Activated CD8-positive, alpha-beta memory T cell treated with anti-CD3 and anti-CD28 coated beads for 24 hours (primary cell): ENCODE measurements around the gene MEAF6.
"Not testable (repeated sequence)": the region's sequence is repeated elsewhere in the genome, so short reads cannot be mapped to it uniquely, and the experiment has no call there.

ENCODE experiments used
- DNase-seq: peaks from one replicate; pipeline ENCODE4 v3.0.0-alpha.2; 2020

Gene MEAF6

GRCh38 chr1:37514350-37515184 is at the start of gene MEAF6:
MEAF6 (minus strand) TSS chr1:37514766; CDS start chr1:37514746, 20 bp downstream.
- DNase-seq: peak; percentile 93

GRCh38 chr1:37562984-37563383 is 48.4 kb upstream of the MEAF6 start:
- DNase-seq: no peak

GRCh38 chr1:37561133-37562132 is 46.9 kb upstream of the MEAF6 start:
- peak; percentile 68 for DNase-seq

- DNase-seq: no peak
These were observed 46.0 kb upstream of the MEAF6 start for GRCh38 chr1:37560401-37561132.

- not testable (repeated sequence) for DNase-seq
These were observed 45.4 kb upstream of the MEAF6 start for GRCh38 chr1:37559957-37560379.

- no peak for DNase-seq
These were observed 44.5 kb upstream of the MEAF6 start for GRCh38 chr1:37559080-37559479.

GRCh38 chr1:37558411-37558810 is 43.8 kb upstream of the MEAF6 start:
- DNase-seq: no peak

GRCh38 chr1:37557402-37557801 is 42.8 kb upstream of the MEAF6 start:
- no peak for DNase-seq

- no peak for DNase-seq
These were observed 42.2 kb upstream of the MEAF6 start, which contains the start of gene DNALI1 for GRCh38 chr1:37556712-37557196. DNALI1 (plus strand) TSS chr1:37556940; CDS start chr1:37556995, 55 bp downstream.

GRCh38 chr1:37553927-37554808 is 39.6 kb upstream of the MEAF6 start, which contains the start of gene SNIP1:
SNIP1 (minus strand) TSS chr1:37554293; CDS start chr1:37554229, 64 bp downstream.
- peak; percentile 93 for DNase-seq

- no peak for DNase-seq
These were observed 39.0 kb upstream of the MEAF6 start for GRCh38 chr1:37553598-37553926.

GRCh38 chr1:37549341-37549740 is 34.8 kb upstream of the MEAF6 start:
- no peak for DNase-seq

- no peak for DNase-seq
These were observed 30.5 kb upstream of the MEAF6 start for GRCh38 chr1:37545019-37545418.

GRCh38 chr1:37544530-37544929 is 30.0 kb upstream of the MEAF6 start:
- no peak for DNase-seq

GRCh38 chr1:37540036-37540785 is 25.6 kb upstream of the MEAF6 start:
- DNase-seq: no peak

GRCh38 chr1:37539154-37539553 is 24.6 kb upstream of the MEAF6 start:
- not testable (repeated sequence) for DNase-seq

GRCh38 chr1:37537378-37537777 is 22.8 kb upstream of the MEAF6 start:
- no peak for DNase-seq

GRCh38 chr1:37533317-37534093 is 18.9 kb upstream of the MEAF6 start:
- DNase-seq: no peak

- not testable (repeated sequence) for DNase-seq
These were observed 18.0 kb upstream of the MEAF6 start for GRCh38 chr1:37532418-37533156.
